ENCODE results near the gene UBE2G2. TPM values are rescaled to one million over a fixed set of nuclear protein-coding genes. Genes with fewer than 3 reads are reported as not detected.

The UBE2G2 gene
- total RNA-seq, 1 donor from 2014 or later: 78.8 TPM

GRCh38 chr21:44742418-44743153 lies 59.0 kb downstream of the UBE2G2 start:
- H3K9me3 ChIP-seq: no peaks in the 10 kb centered on the region
- no peaks in the 10 kb centered on the region for H3K4me1 ChIP-seq
- DNase-seq: no peak
- no peaks in the 10 kb centered on the region for H3K36me3 ChIP-seq
- H3K4me3 ChIP-seq: no peak overlapping the region
- intact Hi-C loops (cut with DNase I): no loop called here
- peak; percentile 22 for TF ChIP-seq CTCF (IDR thresholded peaks at IDR 0.05)
- no peak overlapping the region for H3K27ac ChIP-seq
- H3K27me3 ChIP-seq: no peaks in the 10 kb centered on the region
- no peak for ATAC-seq

- TF ChIP-seq CTCF (IDR thresholded peaks at IDR 0.05): no peak
- Histone ChIP-seq H3K4me1 (no peaks in the 10 kb centered on the region), H3K27ac (no peak overlapping the region), H3K36me3 (no peaks in the 10 kb centered on the region), H3K4me3 (no peak overlapping the region), H3K27me3 (no peaks in the 10 kb centered on the region), H3K9me3 (no peaks in the 10 kb centered on the region)
- no peak for ATAC-seq
- no peak for DNase-seq
- intact Hi-C loops (cut with DNase I): no loop called here
Measured at GRCh38 chr21:44741921-44742320, 59.7 kb downstream of the UBE2G2 start.

- Histone ChIP-seq H3K27me3 (no peaks in the 10 kb centered on the region), H3K27ac (no peak overlapping the region), H3K4me3 (no peak overlapping the region), H3K9me3 (no peaks in the 10 kb centered on the region), H3K36me3 (no peaks in the 10 kb centered on the region), H3K4me1 (no peaks in the 10 kb centered on the region)
- no peak for DNase-seq
- intact Hi-C loops (cut with DNase I): no loop called here
- no peak for ATAC-seq
- no peak for TF ChIP-seq CTCF (IDR thresholded peaks at IDR 0.05)
Measured at GRCh38 chr21:44740742-44741141, 60.9 kb downstream of the UBE2G2 start.

- H3K4me3 ChIP-seq: no peak overlapping the region
- no peak for TF ChIP-seq CTCF (IDR thresholded peaks at IDR 0.05)
- no peaks in the 10 kb centered on the region for H3K36me3 ChIP-seq
- intact Hi-C loops (cut with DNase I): no loop called here
- no peak overlapping the region for H3K27ac ChIP-seq
- ATAC-seq (no peak), DNase-seq (no peak)
- no peaks in the 10 kb centered on the region for H3K9me3 ChIP-seq
- no peaks in the 10 kb centered on the region for H3K27me3 ChIP-seq
- H3K4me1 ChIP-seq: no peaks in the 10 kb centered on the region
Measured at GRCh38 chr21:44739316-44739715, 62.3 kb downstream of the UBE2G2 start.

GRCh38 chr21:44738621-44739020 lies 63.0 kb downstream of the UBE2G2 start:
- H3K36me3 ChIP-seq: no peaks in the 10 kb centered on the region
- DNase-seq (no peak), ATAC-seq (no peak)
- H3K4me1 ChIP-seq: no peaks in the 10 kb centered on the region
- no peak for TF ChIP-seq CTCF (IDR thresholded peaks at IDR 0.05)
- H3K27me3 ChIP-seq: no peaks in the 10 kb centered on the region
- H3K4me3 ChIP-seq: no peak overlapping the region
- no peaks in the 10 kb centered on the region for H3K9me3 ChIP-seq
- no peak overlapping the region for H3K27ac ChIP-seq
- intact Hi-C loops (cut with DNase I): no loop called here

Data from upper lobe of right lung (tissue), 1 donor.